GM23248 (cell line): ENCODE results near the gene MYPN.

Source experiments
- EZH2 ChIP-seq: fragments of 200-600 bp; sonication (generic); IDR thresholded peaks from 2 replicates; pipeline ENCODE4 v1.6.1; 2018; ENCODE audit warnings: antibody characterized with exemption, mild to moderate bottlenecking; ENCODE audit not compliant: insufficient read depth, poor library complexity, severe bottlenecking
- EZH2phosphoT487 ChIP-seq: fragments of 200-600 bp; sonication (generic); IDR thresholded peaks from 2 replicates; pipeline ENCODE4 v1.6.1; 2018; ENCODE audit warnings: antibody characterized with exemption, moderate library complexity, mild to moderate bottlenecking, low read depth; ENCODE audit not compliant: insufficient read depth

DNA sequence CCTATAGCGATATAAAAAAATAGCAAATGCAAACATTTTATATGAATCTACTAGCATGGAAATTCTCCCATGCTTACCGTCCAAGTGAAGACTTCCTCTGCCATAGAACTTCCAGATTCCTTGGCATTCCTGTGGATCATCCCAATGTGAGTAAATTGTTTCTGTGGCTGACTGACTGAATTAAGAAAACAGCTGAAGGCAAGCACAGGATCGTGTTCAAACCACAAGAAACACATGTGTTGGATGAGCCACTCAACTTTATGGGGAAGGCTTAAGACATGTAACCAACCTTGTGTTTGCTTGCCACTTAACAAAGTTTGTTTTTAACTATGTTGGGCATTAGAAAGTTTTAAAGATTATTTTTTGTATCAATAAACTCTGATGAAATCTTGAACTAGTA lies 2.6 kb upstream of the MYPN start:
- no peak for TF ChIP-seq EZH2
- TF ChIP-seq EZH2phosphoT487, result no peak
